Stimulated activated naive CD8-positive, alpha-beta T cell treated with anti-CD3 and anti-CD28 coated beads, Interleukin-15, amount 100 ng/mL, for 72 hours (primary cell): ENCODE results near the gene RAB12.
"Not testable (repeated sequence)": the region's sequence is repeated elsewhere in the genome, so short reads cannot be mapped to it uniquely, and the experiment has no call there.

ENCODE experiments used
- ATAC-seq: fragments of 150-1000 bp; cut with Tn5 transposase; 2 replicates; pipeline ENCODE4 v1.10.0; 2021; ENCODE audit warnings: mild to moderate bottlenecking, moderate library complexity
- DNase-seq, 2 donors: peaks; one replicate each; pipeline ENCODE4 v3.0.0; 2021 to 2022
- H3K27ac Mint-ChIP-seq, 2 donors: one replicate each; pipeline ENCODE4 v1.8.0; 2022; ENCODE audit warnings: mild to moderate bottlenecking in 2 of 2, mixed read lengths in 2 of 2, moderate library complexity in 2 of 2
- H3K27me3 Mint-ChIP-seq: one replicate; pipeline ENCODE4 v1.8.0; 2022; ENCODE audit warnings: mixed read lengths
- H3K4me1 Mint-ChIP-seq: one replicate; pipeline ENCODE4 v1.8.0; 2022; ENCODE audit warnings: mild to moderate bottlenecking, mixed read lengths
- H3K4me3 Mint-ChIP-seq, 2 donors: one replicate each; pipeline ENCODE4 v1.8.0; 2022; ENCODE audit warnings: mild to moderate bottlenecking in 2 of 2, mixed read lengths in 2 of 2, moderate library complexity in 1 of 2
- H3K9me3 Mint-ChIP-seq, 2 donors: one replicate each; pipeline ENCODE4 v1.8.0; 2022; ENCODE audit warnings: mixed read lengths in 2 of 2

RAB12 gene

GRCh38 chr18:8608795-8609658, at the start of gene RAB12:
Gene RAB12 (plus strand): TSS chr18:8609437. CDS start chr18:8609440, 3 bp downstream.
- Mint-ChIP-seq H3K9me3 (peaks cover 0 to 7% of the 10 kb centered on the region in 2 donors), H3K27ac (peak within 1 kb of the TSS; percentile 79 to 91), H3K27me3 (no peaks in the 10 kb centered on the region), H3K4me1 (peaks cover 60% of the 10 kb centered on the region), H3K4me3 (peak within 1 kb of the TSS; percentile 84 to 94)
- ATAC-seq, result peak; percentile 88
- peak; percentile 81 to 84 for DNase-seq

- ATAC-seq (no peak), DNase-seq (no peak)
Observed at GRCh38 chr18:8559612-8560186, 49.5 kb upstream of the RAB12 start.

GRCh38 chr18:8561123-8561910, 47.9 kb upstream of the RAB12 start:
- H3K9me3 Mint-ChIP-seq, result no peaks in the 10 kb centered on the region
- no peak overlapping the region for H3K27ac Mint-ChIP-seq
- no peaks in the 10 kb centered on the region for H3K27me3 Mint-ChIP-seq
- ATAC-seq (no peak), DNase-seq (no peak)
- no peak overlapping the region for H3K4me3 Mint-ChIP-seq
- H3K4me1 Mint-ChIP-seq, result no peaks in the 10 kb centered on the region

More at GRCh38 chr18:8559612-8560186, 49.5 kb upstream of the RAB12 start:
- Mint-ChIP-seq H3K27me3 (no peaks in the 10 kb centered on the region), H3K4me3 (no peak overlapping the region), H3K27ac (peak overlapping the region in 1 of 2 donors; percentile 69), H3K4me1 (no peaks in the 10 kb centered on the region), H3K9me3 (no peaks in the 10 kb centered on the region)

GRCh38 chr18:8562070-8562469, 47.2 kb upstream of the RAB12 start:
- no peaks in the 10 kb centered on the region for H3K9me3 Mint-ChIP-seq
- no peaks in the 10 kb centered on the region for H3K27me3 Mint-ChIP-seq
- DNase-seq, result no peak
- H3K4me3 Mint-ChIP-seq, result no peak overlapping the region
- ATAC-seq, result no peak
- H3K4me1 Mint-ChIP-seq, result no peaks in the 10 kb centered on the region
- no peak overlapping the region for H3K27ac Mint-ChIP-seq

GRCh38 chr18:8562919-8563318, 46.3 kb upstream of the RAB12 start:
- Mint-ChIP-seq H3K27me3 (no peaks in the 10 kb centered on the region), H3K4me1 (no peaks in the 10 kb centered on the region), H3K27ac (no peak overlapping the region), H3K4me3 (no peak overlapping the region), H3K9me3 (no peaks in the 10 kb centered on the region)
- no peak for ATAC-seq
- DNase-seq, result no peak

GRCh38 chr18:8571399-8571798, 37.8 kb upstream of the RAB12 start:
- ATAC-seq (no peak), DNase-seq (no peak)
- H3K27ac Mint-ChIP-seq, result peak overlapping the region in 1 of 2 donors; percentile 68
- H3K4me1 Mint-ChIP-seq, result no peaks in the 10 kb centered on the region
- no peak overlapping the region for H3K4me3 Mint-ChIP-seq
- H3K9me3 Mint-ChIP-seq, result no peaks in the 10 kb centered on the region
- no peaks in the 10 kb centered on the region for H3K27me3 Mint-ChIP-seq

- DNase-seq, H3K9me3 Mint-ChIP-seq, H3K4me3 Mint-ChIP-seq, H3K27ac Mint-ChIP-seq, ATAC-seq, H3K4me1 Mint-ChIP-seq: not testable (repeated sequence)
- H3K27me3 Mint-ChIP-seq, result peaks cover 11% of the 10 kb centered on the region
Observed at GRCh38 chr18:8573766-8574165, 35.5 kb upstream of the RAB12 start.

- H3K27me3 Mint-ChIP-seq, result peaks cover 19% of the 10 kb centered on the region
- H3K4me1 Mint-ChIP-seq, result no peaks in the 10 kb centered on the region
- H3K9me3 Mint-ChIP-seq, result peaks cover under 1 to 6% of the 10 kb centered on the region in 2 donors
- DNase-seq (no peak), ATAC-seq (no peak)
- H3K4me3 Mint-ChIP-seq, result no peak overlapping the region
- H3K27ac Mint-ChIP-seq, result no peak overlapping the region
Observed at GRCh38 chr18:8584798-8585197, 24.4 kb upstream of the RAB12 start.

- Mint-ChIP-seq H3K27ac (no peak overlapping the region), H3K4me1 (no peaks in the 10 kb centered on the region)
- ATAC-seq, result no peak
Observed at GRCh38 chr18:8586941-8587340, 22.3 kb upstream of the RAB12 start.

GRCh38 chr18:8595445-8595844, 13.8 kb upstream of the RAB12 start:
- DNase-seq (no peak), ATAC-seq (no peak)
- no peaks in the 10 kb centered on the region for H3K4me1 Mint-ChIP-seq
- peaks cover 0 to 2% of the 10 kb centered on the region in 2 donors for H3K9me3 Mint-ChIP-seq
- H3K4me3 Mint-ChIP-seq, result no peak overlapping the region
- H3K27me3 Mint-ChIP-seq, result no peaks in the 10 kb centered on the region
- no peak overlapping the region for H3K27ac Mint-ChIP-seq

More at GRCh38 chr18:8586941-8587340, 22.3 kb upstream of the RAB12 start:
- Mint-ChIP-seq H3K27me3 (peaks cover 14% of the 10 kb centered on the region), H3K9me3 (peaks cover 7 to 14% of the 10 kb centered on the region in 2 donors), H3K4me3 (no peak overlapping the region)
- DNase-seq, result no peak

GRCh38 chr18:8601277-8602032, 7.8 kb upstream of the RAB12 start:
- Mint-ChIP-seq H3K4me3 (no peak overlapping the region), H3K27ac (peak overlapping the region in 1 of 2 donors; percentile 37)

GRCh38 chr18:8602040-8602439, 7.2 kb upstream of the RAB12 start:
- ATAC-seq, result peak; percentile 52

More at GRCh38 chr18:8601277-8602032, 7.8 kb upstream of the RAB12 start:
- peaks cover 0 to 7% of the 10 kb centered on the region in 2 donors for H3K9me3 Mint-ChIP-seq
- DNase-seq, result no peak
- H3K4me1 Mint-ChIP-seq, result peaks cover 21% of the 10 kb centered on the region
- H3K27me3 Mint-ChIP-seq, result peaks cover 19% of the 10 kb centered on the region
- ATAC-seq, result peak; percentile 81

GRCh38 chr18:8602557-8602956, 6.7 kb upstream of the RAB12 start:
- H3K4me3 Mint-ChIP-seq, result no peak overlapping the region
- H3K27ac Mint-ChIP-seq, result peak overlapping the region in 1 of 2 donors; percentile 75
- DNase-seq (no peak), ATAC-seq (no peak)
- H3K4me1 Mint-ChIP-seq, result peaks cover 21% of the 10 kb centered on the region
- H3K27me3 Mint-ChIP-seq, result peaks cover 19% of the 10 kb centered on the region
- peaks cover 0 to 7% of the 10 kb centered on the region in 2 donors for H3K9me3 Mint-ChIP-seq

More at GRCh38 chr18:8602040-8602439, 7.2 kb upstream of the RAB12 start:
- DNase-seq, result no peak
- peak overlapping the region in 1 of 2 donors; percentile 37 for H3K27ac Mint-ChIP-seq
- peaks cover 0 to 7% of the 10 kb centered on the region in 2 donors for H3K9me3 Mint-ChIP-seq
- peaks cover 19% of the 10 kb centered on the region for H3K27me3 Mint-ChIP-seq
- H3K4me3 Mint-ChIP-seq, result no peak overlapping the region
- H3K4me1 Mint-ChIP-seq, result peaks cover 21% of the 10 kb centered on the region

GRCh38 chr18:8603663-8604520, 5.3 kb upstream of the RAB12 start:
- peaks cover 19% of the 10 kb centered on the region for H3K27me3 Mint-ChIP-seq
- DNase-seq, result no peak
- peak overlapping the region; percentile 27 to 64 for H3K4me3 Mint-ChIP-seq
- no peak overlapping the region for H3K27ac Mint-ChIP-seq
- peaks cover 34% of the 10 kb centered on the region for H3K4me1 Mint-ChIP-seq
- H3K9me3 Mint-ChIP-seq, result peaks cover 0 to 7% of the 10 kb centered on the region in 2 donors
- ATAC-seq, result no peak
